Erythroblast (primary cell): ENCODE results near the gene ATP6V1F.

ENCODE experiments used
- DNase-seq, 2 experiments: peaks; one replicate each; lab custom pipeline; 2025; lab: John Stamatoyannopoulos, UW
- GATA1 ChIP-seq: IDR thresholded peaks from 2 replicates; pipeline ENCODE4 v1.6.1; 2011; ENCODE audit warnings: low read depth, mild to moderate bottlenecking, control low read depth, low read length, moderate library complexity
- POLR2A ChIP-seq: IDR thresholded peaks from 2 replicates; pipeline ENCODE4 v1.6.1; 2011; ENCODE audit warnings: mild to moderate bottlenecking, low read length

The ATP6V1F gene

DNA sequence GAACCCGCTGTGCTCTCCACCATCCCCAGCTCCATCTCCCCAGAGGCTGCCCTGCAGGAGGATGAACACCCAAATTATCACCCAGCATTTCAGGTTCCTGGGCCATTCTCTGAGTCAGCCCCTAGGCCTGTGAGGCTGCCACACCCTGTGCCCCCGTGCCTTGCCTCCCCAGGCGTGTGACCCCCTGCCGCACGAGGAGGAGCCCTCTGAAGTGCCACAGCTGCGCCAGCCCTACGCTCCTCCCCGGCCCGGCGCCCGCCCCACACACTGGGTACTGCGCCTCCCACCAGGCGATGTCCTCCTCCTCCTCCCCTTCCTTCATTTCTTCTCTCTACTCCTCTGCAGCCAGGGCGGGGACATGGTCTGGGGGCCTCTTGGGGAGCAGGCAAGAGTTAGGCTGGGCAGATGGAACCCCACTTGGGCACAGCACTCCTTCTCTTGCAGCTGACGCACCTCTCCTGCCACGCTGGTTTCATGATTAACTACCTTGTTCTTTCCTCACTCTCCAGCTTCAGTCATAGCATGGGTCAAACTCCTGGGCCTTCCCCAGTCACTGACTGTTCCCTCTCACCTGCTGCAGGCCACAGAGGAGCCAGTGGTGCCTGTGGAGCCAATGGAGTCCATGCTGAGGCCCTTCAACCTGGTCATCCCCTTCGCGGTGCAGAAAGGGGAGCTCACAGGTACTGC, 12.7 kb upstream of the ATP6V1F start:
- DNase-seq: no peak
- TF ChIP-seq GATA1 (no peak), POLR2A (no peak)

DNA sequence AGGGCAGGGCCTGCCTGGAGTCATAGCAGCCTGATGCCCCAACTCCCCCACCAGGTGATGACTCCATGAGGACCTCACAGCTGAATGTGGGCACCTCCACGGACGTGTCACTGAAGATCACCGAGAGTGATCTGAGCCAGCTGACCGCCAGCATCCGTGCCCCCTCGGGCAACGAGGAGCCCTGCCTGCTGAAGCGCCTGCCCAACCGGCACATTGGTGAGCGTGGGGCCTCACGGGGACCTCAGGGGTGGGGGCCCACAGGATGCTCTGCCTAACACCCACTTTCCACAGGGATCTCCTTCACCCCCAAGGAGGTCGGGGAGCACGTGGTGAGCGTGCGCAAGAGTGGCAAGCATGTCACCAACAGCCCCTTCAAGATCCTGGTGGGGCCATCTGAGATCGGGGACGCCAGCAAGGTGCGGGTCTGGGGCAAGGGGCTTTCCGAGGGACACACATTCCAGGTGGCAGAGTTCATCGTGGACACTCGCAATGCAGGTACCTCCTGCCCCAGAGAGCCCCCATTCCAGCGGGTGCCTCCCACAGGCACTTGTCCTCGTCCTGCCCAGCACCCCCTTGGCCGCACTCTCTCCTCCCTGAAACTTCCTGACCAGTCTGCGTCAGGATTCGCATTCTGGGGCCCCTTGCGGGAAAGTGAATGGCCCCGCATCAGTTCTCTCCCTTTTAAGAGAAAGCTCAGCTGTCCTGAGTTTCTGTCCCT, 10.0 kb upstream of the ATP6V1F start:
- DNase-seq: no peak

DNA sequence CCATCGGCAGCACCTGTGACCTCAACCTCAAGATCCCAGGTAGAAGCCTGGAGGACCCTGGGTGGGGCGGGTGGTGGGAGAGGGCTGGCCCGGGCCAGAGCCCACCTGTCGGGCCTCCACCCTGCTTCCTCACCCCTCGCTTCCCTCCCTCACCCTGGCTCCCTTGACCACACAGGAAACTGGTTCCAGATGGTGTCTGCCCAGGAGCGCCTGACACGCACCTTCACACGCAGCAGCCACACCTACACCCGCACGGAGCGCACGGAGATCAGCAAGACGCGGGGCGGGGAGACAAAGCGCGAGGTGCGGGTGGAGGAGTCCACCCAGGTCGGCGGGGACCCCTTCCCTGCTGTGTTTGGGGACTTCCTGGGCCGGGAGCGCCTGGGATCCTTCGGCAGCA, 8.9 kb upstream of the ATP6V1F start:
- TF ChIP-seq POLR2A: no peak
- no peak for TF ChIP-seq GATA1
- DNase-seq: no peak

More for the DNA sequence above, 10.0 kb upstream of the ATP6V1F start:
- TF ChIP-seq GATA1 (no peak), POLR2A (no peak)

DNA sequence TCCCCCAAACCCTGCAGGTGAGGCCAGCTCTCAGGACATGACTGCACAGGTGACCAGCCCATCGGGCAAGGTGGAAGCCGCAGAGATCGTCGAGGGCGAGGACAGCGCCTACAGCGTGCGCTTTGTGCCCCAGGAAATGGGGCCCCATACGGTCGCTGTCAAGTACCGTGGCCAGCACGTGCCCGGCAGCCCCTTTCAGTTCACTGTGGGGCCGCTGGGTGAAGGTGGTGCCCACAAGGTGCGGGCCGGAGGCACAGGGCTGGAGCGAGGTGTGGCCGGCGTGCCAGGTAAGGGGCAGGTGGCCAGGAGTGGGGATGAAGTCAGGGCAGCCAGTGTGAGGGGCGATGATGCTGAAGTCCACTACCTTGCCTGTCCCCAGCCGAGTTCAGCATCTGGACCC, 8.3 kb upstream of the ATP6V1F start:
- no peak for TF ChIP-seq POLR2A
- TF ChIP-seq GATA1: no peak

DNA sequence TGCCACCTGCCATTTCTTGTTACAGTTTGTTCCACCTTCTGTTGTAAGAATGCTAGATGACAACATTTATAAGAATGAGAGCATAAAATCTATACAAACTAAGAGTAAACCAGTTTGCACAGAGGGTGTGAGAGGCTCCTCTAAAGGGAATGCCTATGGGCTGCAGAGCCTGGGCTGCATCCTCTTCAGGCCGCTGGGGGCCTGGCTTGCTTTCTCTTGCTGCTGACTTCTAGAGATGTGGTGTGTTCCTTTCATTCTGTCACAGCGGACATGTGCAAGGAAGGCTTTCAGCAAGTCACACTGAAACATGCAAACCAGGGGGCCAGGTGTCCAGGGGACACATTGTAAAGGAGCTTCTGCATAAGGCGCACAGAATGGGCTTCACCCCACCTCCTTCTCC, 7.1 kb upstream of the ATP6V1F start:
- DNase-seq: no peak
- no peak for TF ChIP-seq GATA1
- no peak for TF ChIP-seq POLR2A

More for the DNA sequence above, 8.3 kb upstream of the ATP6V1F start:
- DNase-seq: no peak

DNA sequence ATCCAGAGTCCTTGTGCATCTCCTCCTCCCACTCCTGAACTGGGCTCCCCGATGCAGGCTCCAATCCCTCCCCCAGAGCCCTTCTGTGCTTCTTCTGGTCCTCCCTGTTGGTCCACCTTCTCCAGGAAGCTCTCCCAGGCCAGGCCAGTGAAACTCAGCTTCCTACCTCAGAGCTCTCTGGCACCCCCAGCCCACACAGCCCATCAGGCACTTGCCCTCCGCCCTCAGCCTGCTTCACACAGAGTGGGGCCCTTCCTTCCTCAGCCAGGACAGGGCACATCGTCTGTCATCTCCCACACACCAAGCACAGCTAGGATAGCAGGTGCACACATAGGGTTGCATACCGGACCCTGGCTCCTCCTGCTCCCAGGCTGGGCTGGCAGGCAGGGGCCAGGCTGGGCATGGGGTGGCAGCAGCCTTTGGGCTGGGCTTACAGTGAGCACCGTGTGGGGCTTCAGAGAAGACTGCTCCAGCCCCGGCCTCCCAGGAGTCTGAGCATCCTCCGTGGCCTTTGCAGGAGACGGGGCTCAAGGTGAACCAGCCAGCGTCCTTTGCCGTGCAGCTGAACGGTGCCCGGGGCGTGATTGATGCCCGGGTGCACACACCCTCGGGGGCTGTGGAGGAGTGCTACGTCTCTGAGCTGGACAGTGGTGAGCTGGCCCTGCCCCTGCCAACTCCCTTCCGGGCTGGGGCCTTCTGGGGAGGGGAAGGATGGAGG, 6.5 kb upstream of the ATP6V1F start:
- DNase-seq: no peak
- TF ChIP-seq POLR2A (no peak), GATA1 (no peak)

DNA sequence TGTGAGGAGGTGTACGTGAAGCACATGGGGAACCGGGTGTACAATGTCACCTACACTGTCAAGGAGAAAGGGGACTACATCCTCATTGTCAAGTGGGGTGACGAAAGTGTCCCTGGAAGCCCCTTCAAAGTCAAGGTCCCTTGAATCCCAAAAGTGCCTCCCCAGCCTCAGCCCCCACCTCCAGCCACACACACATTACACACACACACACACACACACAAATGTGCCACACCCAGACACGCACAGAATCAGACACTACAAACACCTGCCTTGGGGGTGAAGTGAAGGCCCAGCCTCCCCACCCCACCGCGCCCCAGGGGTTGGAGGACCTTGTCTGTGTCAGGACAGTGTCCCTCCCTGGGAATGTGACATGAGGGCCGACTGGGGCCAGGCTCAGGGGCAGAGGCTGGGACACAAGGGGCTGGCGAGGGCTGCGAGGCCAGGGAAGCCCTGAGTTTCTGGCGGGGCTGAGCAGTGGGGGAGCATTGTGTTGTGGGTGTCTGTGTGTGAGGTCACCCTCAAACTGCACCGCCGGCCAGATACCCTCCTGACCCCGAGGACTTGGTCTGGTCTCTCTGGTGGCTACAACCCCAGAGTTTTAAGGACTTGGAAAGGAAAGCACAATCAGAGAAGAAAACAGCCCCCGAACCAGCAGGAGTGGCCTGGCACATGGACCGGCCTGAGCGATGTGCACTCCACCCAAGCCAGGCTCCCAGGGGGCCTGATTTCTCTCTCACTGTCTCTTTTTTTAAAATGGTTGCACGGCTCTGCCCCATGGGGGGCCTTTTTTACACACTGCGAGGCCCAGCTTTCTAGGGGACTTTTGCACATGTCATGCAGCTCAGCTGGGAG, 4.0 kb upstream of the ATP6V1F start:
- no peak for TF ChIP-seq GATA1
- no peak for TF ChIP-seq POLR2A
- no peak for DNase-seq

DNA sequence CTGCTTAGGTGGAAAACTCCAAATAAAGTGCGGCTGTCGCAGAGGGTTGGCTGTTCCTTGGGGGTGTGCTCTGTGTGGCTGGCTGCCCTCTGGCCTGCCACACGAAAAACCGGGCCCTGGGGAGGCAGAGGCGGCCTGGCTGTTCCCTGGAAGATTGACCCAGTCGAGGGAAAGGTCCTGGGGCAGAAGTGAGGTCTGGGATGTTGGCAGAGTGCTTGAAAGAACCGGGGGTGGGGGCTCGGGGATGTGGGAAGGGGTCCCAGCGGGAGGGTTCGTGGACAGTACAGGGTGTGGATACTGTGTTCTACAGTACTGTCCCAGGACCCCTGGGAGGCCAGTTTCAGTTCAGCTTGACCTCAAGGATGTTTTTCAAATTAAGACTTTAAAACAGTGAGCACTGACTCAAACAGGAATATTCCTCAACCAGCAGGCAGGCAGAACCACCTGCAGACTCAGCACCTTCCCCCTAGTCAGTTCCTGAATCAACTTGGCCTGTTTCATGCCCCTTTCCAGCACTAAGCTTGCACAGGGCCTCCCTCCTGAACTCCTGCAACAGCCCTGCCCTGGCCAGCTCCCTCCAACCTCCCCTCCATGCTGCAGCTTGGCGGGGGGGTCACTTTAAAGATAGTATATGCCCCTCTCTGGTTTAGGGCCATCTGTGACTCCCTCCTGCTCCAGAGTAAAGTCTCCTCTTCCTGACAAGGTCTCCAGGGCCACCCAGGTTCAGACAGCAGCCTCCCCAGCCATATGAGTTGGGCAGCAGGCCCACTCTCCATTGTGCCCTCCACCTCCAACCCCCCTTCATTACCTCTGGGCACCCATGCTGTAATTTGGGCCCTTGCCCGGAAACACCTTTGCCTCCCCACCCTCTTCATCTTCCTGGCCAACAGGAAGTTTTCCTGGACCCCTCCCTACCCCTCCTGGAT, 3.2 kb upstream of the ATP6V1F start:
- TF ChIP-seq GATA1 (no peak), POLR2A (no peak)
- peak in 1 of 2 experiments; percentile 9 for DNase-seq

DNA sequence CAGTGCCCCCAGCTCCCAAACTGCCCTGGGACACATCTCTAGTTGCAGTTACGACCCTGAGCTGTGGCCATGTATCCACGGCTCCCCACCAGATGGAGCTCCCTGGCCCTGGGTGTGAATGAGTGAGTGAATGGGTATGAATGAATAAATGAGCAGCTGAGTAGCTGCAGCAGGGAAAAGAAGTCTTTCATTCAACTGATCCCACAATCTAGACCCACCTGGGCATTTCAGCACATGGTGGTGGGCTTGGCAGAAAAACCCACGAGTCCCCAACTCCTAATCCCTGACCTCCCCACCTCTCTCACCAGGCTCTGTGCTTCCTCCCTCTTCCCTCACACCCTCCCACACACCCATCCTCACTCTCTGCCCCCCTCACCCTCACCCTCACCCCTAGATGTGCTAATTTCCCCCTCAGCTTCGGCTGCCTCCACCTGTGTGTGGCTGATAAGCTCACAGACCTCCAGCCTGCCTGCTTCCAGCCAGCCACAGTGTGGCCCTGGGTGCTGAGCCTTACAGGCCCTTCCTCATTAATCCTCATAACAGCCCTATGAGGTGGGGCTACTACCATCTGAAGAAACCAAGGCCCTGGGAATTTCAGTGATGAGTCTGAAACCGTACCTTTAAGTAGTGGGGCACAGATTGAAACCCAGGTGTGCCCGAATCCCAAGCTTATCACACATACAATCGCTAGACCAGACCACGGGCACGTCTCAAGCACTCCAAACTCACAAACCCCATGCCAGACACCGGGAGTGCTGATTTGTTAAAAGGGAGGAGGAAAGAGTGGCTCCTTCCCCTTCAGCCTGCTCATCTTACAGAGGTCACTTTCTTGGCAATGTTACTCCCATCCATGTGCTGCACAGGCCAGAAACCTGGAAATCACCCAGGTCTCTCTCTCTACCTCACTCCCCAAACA, 2.2 kb upstream of the ATP6V1F start:
- DNase-seq: peak; percentile 57 to 80
- TF ChIP-seq GATA1 (no peak), POLR2A (no peak)

DNA sequence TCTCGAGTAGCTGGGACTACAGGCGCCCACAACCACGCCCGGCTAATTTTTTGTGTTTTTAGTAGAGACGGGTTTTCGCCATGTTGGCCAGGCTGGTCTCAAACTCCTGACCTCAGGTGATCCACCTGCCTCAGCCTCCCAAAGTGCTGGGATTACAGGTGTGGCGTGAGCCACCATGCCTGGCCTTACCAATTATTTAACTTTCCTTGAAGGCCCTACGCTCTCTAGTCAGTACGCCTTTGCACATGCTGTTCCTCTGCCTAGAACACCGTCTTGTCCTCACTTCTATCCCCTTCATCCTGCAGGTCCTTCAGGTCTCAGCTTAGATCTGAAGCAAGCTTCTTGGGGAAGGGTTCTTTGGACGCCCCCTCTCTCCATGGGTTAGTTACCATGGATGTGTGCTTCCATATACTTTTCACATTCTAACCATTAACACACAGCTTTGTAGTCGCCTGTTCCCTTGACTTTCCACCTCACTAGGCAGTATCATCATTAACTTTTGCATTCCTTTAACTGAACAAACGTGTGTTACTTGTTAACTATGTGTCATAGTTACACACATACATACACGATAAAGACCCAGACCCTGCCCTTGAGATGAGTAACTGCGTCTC, 592 bp upstream of the ATP6V1F start:
- TF ChIP-seq POLR2A: no peak
- TF ChIP-seq GATA1: no peak

DNA sequence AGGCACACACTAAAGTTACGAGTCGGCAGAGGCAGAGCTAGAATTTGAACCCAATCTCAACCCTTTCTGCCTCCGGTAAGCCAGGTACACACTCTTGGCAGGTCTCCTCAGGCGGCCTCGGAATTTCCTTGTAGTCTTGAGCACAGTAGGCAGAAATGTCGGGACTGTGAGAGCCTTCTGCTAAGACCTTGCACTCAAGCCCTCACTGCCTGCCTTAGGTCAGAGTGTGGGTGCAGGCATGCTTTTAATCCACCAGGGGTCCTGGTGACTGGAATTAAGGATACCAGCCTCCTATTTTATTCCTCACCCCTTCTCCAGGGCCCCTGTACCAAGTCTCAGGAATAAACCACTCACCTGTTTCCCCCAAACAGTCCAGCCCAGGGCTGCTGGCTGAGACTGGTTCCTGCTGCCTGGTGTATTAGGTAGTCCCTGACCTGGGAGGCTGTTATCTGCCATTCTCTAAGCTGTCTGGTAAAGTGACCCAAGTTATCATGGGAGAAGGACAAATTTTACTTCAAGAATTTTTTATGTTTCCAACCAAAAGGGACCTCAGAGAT, 855 bp downstream of the ATP6V1F start:
- TF ChIP-seq GATA1: no peak
- no peak for TF ChIP-seq POLR2A
- DNase-seq: peak; percentile 76 to 77

More for the DNA sequence above, 592 bp upstream of the ATP6V1F start:
- DNase-seq: no peak
